HG03520 (cell line): ENCODE measurements around the gene MUC13.
"Not testable (repeated sequence)": the region's sequence is repeated elsewhere in the genome, so short reads cannot be mapped to it uniquely, and the experiment has no call there.

Experiments
- ATAC-seq: cut with Tn5 transposase; IDR thresholded peaks from one replicate; pipeline ENCODE4 v1.9.1; 2021; ENCODE audit warnings: mild to moderate bottlenecking, moderate library complexity; ENCODE audit not compliant: unreplicated experiment

Gene MUC13

GRCh38 chr3:124934577-124934976, at the start of gene MUC13:
Gene MUC13, minus strand, starts transcription at chr3:124934751. Its CDS starts 39 bp downstream, at chr3:124934712.
- ATAC-seq, result no peak

DNA sequence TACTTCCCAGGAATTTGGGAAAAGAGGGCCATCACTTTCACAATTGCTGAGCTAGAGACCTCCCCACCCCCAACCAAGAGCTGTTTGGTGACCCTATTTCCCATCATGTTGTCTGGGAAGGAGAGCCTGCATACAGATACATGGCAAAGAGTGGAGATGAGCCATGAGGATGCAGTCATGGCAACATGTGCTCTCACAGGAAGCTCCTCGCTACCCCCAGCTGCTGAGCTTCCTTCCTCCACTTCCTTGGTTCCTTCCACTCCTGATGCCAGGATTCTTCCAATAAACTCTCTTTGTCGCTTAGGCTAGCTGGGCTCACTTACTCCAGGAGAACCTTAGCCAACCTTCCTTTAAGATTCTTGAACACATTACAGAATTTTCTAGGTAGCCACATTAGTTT, 48.3 kb upstream of the MUC13 start:
- ATAC-seq, result no peak

GRCh38 chr3:124981472-124981871, 46.9 kb upstream of the MUC13 start:
- ATAC-seq, result no peak

- ATAC-seq, result no peak
Measured at GRCh38 chr3:124978627-124979026, 44.1 kb upstream of the MUC13 start.

GRCh38 chr3:124976383-124976782, 41.8 kb upstream of the MUC13 start:
- ATAC-seq, result no peak

DNA sequence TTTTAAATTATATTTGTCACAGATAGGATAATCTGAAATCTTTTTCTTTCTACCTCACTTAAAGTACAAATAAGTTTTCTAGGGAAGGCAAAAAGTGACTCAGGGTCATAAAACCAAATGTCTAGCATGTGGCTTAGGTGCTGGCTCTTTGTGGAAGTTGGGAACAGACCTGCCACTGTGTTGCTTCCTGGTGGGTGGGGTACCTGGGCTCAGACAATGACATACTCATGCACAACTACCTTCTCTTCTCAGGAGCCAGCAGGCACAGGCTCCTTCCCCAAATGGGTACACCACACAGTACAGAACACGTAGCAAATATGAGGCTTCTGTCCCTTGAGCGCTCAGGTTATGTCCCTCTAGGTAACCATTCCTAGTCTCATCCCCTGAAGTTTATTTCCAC, 40.1 kb upstream of the MUC13 start:
- no peak for ATAC-seq

DNA sequence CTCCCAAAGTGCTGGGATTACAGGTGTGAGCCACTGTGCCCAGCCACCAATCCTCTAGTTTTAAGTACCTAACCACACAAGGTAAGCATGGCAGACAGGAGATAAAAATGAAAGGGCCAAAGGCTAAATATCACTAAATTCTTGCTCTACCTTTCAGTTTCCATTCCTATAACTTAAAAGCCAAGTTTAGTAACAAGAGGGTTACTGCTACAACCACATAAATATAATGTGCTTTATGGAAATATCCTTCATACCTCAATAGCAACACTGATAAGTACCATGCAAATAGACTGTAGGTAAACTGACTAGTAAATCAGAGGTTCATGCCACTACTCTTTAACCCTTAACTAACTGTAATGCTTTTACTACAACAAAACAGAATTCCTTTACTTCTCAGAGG, 38.7 kb upstream of the MUC13 start:
- ATAC-seq, result no peak

GRCh38 chr3:124972457-124972856, 37.9 kb upstream of the MUC13 start:
- no peak for ATAC-seq

- no peak for ATAC-seq
Measured at GRCh38 chr3:124969963-124970722, 35.6 kb upstream of the MUC13 start.

DNA sequence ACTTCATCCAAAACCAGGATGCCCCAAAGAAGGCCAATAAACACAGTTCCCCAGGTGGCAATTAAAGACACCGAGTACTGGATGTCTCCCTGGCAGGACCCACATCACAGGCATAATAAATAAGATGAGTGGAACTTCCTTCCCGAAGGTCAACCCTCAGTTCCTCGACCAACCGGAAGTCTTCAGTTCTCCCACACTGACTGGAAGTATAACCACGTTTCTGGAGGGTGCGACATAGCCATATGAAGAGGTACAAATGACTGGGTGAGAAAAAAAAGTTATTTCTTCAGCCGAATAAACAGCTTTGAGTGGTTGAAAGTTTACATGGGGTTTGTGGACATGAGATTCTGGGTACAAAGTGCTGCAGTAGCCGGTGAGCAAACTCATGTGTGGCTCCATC, 34.6 kb upstream of the MUC13 start:
- no peak for ATAC-seq

DNA sequence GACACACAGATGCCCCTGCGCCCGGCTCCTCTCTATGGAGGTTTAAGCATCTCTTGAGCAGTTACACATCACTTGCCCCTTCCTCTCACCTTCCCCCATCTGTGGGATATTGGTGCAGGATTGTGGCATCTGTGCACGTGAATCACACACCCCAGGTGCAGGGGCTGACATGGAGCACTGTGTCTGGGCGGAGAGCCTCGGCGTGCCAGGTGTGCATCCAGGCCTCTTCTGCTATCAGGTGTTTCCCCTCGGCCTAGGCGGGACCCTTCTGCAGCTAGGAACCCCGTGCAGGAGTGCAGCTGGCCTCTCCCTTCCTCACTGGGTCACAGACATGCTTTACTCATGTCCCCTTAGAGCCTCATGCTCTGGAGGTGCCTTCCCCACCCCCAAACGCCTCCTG, 33.4 kb upstream of the MUC13 start:
- no peak for ATAC-seq

DNA sequence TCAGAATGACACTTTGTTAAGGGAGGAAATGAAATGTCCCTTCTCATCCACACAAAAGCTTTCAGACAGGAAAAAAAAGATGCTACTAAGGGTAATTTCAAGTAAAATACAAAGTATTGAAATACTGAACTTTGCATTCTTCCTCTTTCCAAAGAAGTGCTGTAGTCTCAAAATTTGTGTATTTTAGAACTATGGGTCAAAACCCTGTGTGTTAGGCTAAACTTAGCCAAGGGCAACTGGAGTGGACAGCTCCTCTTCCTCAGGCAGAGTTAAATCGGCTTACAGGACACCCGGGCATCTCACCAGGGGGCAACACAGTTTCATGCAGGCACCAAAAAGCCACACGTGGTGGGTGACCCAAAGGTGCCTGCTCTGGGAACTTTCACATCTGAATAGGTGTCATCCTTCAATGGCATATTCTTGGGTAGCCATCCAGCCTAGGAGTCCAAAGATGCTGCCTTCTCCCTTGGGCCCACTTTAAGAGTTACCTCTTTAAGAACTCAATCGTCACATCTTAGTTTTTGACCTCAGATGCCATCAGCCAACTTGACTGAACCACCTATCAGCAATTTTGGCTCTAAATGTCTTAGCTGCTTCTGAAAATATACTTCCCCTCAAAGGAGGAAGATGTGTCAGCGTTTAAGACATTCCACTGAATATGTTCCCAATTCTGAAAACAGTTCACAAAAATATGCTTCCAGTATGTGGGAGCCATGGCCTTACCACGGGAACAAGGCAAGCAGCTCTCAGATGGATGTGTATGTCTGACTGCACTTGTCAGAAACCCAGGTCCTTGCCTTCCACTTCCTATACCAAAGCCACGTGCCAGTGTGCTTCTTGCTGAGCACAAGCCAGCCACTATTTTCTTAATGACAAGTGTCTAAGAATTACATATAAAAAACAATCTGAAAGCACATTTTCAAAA, 32.2 kb upstream of the MUC13 start:
- ATAC-seq, result no peak

DNA sequence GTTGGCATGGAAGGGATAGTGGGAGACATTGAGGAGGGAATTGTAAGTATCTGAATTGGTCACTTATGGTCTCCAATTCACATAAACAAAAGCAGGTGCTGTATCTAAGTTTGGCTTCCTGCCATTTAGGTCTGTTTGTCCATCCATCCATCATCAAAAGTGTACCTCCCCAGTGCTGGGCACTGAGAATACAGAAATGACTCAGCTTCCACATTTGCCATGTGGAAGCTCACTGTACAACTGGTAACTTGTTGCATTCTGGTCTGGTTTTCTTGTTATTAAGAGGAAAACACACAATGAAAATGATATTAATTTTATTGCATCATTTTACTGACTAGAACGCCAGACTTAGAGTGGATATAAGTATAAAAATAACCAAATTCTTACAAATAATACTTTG, 30.9 kb upstream of the MUC13 start:
- ATAC-seq, result no peak

- ATAC-seq, result no peak
Measured at GRCh38 chr3:124964387-124964786, 29.8 kb upstream of the MUC13 start.

DNA sequence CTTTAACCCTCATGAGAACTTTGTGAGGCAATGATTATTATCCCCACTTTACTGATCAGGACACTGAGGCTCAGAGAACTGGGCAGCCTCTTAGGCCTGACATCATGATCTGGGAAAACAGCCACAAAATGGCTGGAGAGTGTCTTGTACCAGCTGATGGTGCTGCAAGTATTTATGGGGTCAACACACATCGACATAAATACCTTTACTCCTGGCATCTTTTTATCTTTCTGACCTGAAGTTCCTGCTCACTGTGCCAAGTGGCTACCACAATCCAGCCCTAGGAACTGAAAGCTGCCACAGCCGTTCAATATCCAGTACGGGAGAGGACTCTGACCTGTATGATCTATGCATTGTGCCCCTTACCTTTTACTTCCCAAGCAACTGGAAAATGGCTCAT, 29.2 kb upstream of the MUC13 start:
- ATAC-seq, result no peak

- ATAC-seq, result no peak
Measured at GRCh38 chr3:124962403-124962940, 27.9 kb upstream of the MUC13 start.

GRCh38 chr3:124960698-124961097, 26.1 kb upstream of the MUC13 start:
- ATAC-seq, result no peak

GRCh38 chr3:124960105-124960504, 25.6 kb upstream of the MUC13 start:
- ATAC-seq, result no peak

DNA sequence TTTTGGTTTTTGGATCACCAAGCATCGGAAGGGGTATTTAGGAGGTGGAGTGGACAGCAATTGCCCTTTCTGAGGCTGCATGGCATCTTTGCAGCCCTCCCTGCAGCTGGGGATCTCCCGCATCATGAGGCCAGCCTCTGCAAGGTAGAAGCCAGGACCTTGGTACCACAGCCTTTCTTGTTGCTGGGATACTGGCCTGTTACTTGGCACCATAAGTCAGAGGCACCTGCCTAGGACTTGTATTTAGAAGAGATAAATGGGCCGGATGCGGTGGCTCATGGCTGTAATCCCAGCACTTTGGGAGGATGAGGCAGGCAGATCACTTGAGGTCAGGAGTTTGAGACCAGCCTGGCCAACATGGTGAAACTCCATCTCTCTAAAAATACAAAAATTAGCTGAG, 23.4 kb upstream of the MUC13 start:
- ATAC-seq, result not testable (repeated sequence)

DNA sequence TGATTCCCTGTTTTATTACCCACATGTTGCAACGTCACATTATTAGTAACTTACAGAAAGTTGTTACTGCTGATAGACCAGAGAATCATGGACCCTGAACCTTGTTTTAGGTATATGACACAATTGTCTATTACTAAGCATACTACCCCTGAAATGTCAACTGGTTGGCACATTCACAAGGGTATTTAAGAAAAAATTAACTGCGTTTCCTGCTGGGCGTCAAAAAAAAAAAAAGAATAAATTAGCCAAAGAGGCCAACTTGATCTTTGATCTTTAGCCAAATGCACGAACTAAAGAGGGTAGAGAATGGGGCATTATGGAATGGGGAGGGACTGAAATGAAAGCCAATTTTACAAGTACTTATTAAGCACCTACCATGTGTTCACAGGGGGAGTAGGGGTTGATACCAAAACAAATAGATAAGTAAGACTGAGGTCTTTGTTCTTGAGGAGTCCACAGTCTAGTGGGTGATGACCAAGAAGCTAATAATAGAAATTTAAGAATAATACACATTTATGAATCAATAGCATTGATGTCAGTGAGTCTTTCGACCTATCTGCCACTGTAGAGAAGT, 17.8 kb upstream of the MUC13 start:
- no peak for ATAC-seq

GRCh38 chr3:124951511-124952281, 17.1 kb upstream of the MUC13 start:
- no peak for ATAC-seq
